ENCODE data around the gene SELENOI.

DNA sequence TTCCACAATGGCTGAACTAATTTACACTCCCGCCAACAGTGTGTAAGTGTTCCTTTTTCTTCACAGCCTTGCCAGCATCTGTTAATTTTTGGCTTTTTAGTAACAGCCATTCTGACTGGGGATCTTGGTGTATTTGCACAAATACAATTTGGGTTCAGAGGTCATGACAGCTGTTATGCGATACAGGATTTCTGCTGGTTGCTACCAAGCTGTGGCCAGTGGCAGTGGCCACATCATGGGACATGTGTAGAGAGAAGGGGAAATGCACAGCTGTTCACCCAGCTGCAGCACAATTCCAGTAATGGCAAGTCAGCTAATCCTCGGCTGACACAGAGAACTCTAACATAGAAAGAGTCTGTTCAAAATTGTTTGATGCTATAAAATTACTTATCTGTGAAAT is 21.0 kb upstream of the SELENOI start:
- TF ChIP-seq, protein P1, sequence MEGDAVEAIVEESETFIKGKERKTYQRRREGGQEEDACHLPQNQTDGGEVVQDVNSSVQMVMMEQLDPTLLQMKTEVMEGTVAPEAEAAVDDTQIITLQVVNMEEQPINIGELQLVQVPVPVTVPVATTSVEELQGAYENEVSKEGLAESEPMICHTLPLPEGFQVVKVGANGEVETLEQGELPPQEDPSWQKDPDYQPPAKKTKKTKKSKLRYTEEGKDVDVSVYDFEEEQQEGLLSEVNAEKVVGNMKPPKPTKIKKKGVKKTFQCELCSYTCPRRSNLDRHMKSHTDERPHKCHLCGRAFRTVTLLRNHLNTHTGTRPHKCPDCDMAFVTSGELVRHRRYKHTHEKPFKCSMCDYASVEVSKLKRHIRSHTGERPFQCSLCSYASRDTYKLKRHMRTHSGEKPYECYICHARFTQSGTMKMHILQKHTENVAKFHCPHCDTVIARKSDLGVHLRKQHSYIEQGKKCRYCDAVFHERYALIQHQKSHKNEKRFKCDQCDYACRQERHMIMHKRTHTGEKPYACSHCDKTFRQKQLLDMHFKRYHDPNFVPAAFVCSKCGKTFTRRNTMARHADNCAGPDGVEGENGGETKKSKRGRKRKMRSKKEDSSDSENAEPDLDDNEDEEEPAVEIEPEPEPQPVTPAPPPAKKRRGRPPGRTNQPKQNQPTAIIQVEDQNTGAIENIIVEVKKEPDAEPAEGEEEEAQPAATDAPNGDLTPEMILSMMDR (IDR thresholded peaks at IDR 0.05), result no peak
- TF ChIP-seq POLR2A (IDR thresholded peaks at IDR 0.05), result no peak

Measured in esophagus squamous epithelium (tissue), 4 donors.